Measurements from ENCODE around the gene IRF8.

IRF8 gene

DNA sequence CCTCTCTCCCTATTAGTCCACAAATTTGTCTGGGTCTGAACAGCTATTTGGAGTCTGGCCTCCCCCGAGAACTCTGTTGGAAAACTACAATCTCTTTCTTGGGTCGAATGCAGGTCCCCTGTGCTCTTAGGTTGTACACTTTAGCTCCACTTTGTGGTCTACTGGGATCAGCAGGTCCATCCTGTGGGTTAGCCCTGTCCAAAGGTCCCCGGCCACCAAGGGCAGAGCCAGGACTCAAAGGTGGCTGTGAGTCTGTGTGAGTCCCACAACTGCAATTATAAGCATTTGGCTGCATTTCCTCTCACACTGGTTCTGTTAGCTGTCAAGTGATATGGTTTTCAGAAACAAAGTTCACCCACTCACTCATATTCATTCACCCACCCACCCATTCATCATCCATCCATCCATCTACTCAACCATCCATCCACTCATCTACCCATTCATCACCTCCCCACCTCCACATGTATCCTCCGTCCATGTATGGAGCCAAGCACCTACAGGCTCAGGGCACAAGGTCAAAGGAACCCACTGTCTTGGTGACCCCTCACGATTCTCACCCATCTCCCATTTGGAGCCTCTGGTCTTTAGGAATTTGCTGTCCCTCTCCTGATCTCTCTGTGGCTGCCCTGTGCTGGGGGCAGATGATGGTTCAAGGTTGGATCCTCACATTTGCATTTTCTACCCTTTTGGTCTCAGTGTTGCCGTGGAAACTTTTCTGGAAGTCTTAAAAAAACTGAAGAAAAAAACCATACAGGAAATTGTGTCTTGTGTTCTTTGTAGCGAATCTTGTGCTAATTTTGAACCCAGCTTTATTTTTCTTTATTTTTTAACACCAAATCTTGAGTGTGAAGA, 45.8 kb downstream of the IRF8 start:
- H3K4me3 ChIP-seq (ENCODE audit: low read depth, low read length): no peak overlapping the region
- TF ChIP-seq, protein P1, sequence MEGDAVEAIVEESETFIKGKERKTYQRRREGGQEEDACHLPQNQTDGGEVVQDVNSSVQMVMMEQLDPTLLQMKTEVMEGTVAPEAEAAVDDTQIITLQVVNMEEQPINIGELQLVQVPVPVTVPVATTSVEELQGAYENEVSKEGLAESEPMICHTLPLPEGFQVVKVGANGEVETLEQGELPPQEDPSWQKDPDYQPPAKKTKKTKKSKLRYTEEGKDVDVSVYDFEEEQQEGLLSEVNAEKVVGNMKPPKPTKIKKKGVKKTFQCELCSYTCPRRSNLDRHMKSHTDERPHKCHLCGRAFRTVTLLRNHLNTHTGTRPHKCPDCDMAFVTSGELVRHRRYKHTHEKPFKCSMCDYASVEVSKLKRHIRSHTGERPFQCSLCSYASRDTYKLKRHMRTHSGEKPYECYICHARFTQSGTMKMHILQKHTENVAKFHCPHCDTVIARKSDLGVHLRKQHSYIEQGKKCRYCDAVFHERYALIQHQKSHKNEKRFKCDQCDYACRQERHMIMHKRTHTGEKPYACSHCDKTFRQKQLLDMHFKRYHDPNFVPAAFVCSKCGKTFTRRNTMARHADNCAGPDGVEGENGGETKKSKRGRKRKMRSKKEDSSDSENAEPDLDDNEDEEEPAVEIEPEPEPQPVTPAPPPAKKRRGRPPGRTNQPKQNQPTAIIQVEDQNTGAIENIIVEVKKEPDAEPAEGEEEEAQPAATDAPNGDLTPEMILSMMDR (IDR thresholded peaks at IDR 0.05; ENCODE audit: control insufficient read depth, extremely low read depth, insufficient read depth): no peak
- no peak for DNase-seq (ENCODE audit: low read depth)

DNA sequence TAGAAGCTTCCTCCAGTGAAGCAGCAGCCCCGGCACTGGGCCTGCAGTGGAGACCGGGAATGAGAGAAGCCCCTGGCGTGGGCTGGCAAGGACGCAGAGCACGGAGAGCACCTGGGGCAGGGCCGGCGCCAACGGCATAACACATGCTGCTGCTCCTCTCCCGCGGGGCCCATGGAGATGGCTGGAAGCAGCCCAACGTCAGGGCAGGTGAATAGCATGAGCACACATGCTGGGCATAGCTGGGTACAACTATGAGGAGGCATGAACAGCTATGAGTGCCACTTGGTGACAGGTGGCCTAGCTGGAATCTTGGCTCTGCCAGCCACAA, 46.4 kb downstream of the IRF8 start:
- H3K4me3 ChIP-seq (ENCODE audit: low read depth, low read length): no peak overlapping the region
- no peak for DNase-seq (ENCODE audit: low read depth)
- TF ChIP-seq, protein P1 (IDR thresholded peaks at IDR 0.05; ENCODE audit: control insufficient read depth, extremely low read depth, insufficient read depth): no peak

DNA sequence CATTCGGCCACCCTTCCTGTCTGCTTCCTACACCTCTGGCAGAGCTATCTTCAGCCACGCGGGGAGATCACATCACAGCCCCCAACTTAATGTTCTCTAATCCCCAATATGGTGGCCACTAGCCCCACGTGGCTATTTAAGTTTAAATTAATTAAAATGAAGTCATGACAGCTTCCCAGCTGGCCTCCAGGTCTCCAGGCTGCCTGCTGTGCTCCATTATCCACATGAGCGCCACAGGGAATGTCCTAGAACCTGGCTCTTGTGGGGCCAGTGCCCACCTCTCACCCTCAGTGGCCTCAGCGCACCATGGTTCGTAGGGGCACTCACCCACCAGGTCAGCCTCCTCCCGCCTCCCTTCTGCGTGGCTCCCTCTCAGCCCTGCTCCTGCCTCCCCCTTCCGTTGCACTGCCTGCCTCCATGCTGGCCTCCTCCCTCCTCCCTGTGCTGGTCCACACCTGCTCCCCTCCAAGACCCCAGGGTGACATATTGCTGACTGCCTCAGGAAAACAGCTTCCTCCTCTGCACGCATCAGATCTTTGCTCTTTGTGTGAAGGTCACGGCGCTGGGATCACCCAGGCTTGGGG, 47.7 kb downstream of the IRF8 start:
- H3K4me3 ChIP-seq (ENCODE audit: low read depth, low read length): no peak overlapping the region
- no peak for DNase-seq (ENCODE audit: low read depth)
- TF ChIP-seq, protein P1 (IDR thresholded peaks at IDR 0.05; ENCODE audit: control insufficient read depth, extremely low read depth, insufficient read depth): no peak

DNA sequence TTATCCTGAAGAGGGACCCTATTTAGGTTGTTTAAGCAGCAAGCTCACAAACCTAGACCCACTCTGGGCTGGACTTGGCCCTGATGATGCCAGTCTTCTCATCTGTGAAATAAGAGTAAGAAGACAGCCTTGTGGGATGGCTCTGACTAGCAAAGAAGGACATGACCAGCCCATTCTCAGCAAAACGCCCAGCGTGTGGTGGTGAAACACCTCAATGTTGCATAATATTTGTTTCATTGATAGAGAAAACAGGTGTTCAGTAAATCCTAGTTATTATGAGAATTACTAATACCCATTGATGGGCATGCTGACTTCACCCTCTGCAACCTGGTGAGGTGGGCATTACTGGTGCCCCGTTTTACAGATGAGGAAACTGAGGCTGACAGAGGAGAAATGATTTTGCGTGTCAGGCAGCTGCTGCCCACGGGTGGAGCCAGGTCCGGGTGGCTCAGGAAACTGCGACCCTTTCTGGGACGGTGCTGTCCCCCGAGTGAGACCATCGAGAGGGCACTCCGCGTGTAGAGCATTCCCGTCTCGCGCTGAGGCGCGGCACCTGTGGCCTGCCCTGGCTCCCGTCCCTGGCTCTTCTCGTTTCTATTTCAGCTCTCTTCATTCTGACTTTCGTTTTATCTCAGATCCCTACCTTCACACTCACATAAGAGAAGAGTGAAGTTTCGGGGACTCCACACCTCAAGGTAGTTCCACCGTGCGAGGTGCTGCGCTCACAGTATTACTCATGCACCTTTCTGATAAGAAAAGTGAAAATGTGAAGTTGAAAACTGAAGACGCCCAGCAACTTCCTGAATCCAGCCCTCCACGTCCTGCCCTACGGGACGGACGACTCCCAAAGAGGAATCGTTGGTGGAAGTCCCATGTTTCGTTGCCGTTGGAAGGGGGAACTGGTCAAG, 48.5 kb downstream of the IRF8 start:
- H3K4me3 ChIP-seq (ENCODE audit: low read depth, low read length): no peak overlapping the region
- DNase-seq (ENCODE audit: low read depth): no peak
- TF ChIP-seq, protein P1 (IDR thresholded peaks at IDR 0.05; ENCODE audit: control insufficient read depth, extremely low read depth, insufficient read depth): no peak

GRCh38 chr16:85948138-85948509, 49.2 kb downstream of the IRF8 start:
- TF ChIP-seq, protein P1 (IDR thresholded peaks at IDR 0.05; ENCODE audit: control insufficient read depth, extremely low read depth, insufficient read depth): no peak
- H3K4me3 ChIP-seq (ENCODE audit: low read depth, low read length): no peak overlapping the region

GRCh38 chr16:85948616-85949265, 49.8 kb downstream of the IRF8 start:
- TF ChIP-seq, protein P1 (IDR thresholded peaks at IDR 0.05; ENCODE audit: control insufficient read depth, extremely low read depth, insufficient read depth): no peak
- no peak overlapping the region for H3K4me3 ChIP-seq (ENCODE audit: low read depth, low read length)
- DNase-seq (ENCODE audit: low read depth): no peak

More at GRCh38 chr16:85948138-85948509, 49.2 kb downstream of the IRF8 start:
- DNase-seq (ENCODE audit: low read depth): no peak

All from LNCaP clone FGC (cell line).